K562 (cell line): Measurements from ENCODE around the gene NSMF. TPM values are rescaled to one million over a fixed set of nuclear protein-coding genes. Genes with fewer than 3 reads are reported as not detected.

Experiments
- CLOCK ChIP-seq: fragments of 250-450 bp; sonication (Bioruptor Pico); IDR thresholded peaks from 2 replicates; pipeline ENCODE4 v1.4.0; 2020; ENCODE audit warnings: mild to moderate bottlenecking, moderate library complexity, borderline replicate concordance
- E2F1 ChIP-seq: sonication (generic); formaldehyde crosslinking; IDR thresholded peaks from 2 replicates; pipeline ENCODE4 v1.8.1; 2023; ENCODE audit warnings: mild to moderate bottlenecking, missing genetic modification reagents, moderate library complexity
- L3MBTL2 ChIP-seq: fragments of 450-650 bp; IDR thresholded peaks from 2 replicates; pipeline ENCODE4 v1.6.1; 2016; ENCODE audit warnings: mild to moderate bottlenecking, moderate library complexity
- MCM2 ChIP-seq: fragments of 450-650 bp; IDR thresholded peaks from 2 replicates; pipeline ENCODE4 v1.6.1; 2017; ENCODE audit warnings: low read depth, mild to moderate bottlenecking
- NCOA6 ChIP-seq: fragments of 450-650 bp; IDR thresholded peaks from 2 replicates; pipeline ENCODE4 v1.6.1; 2017; ENCODE audit warnings: mild to moderate bottlenecking
- TCFL5 ChIP-seq: fragments of 250-450 bp; sonication (Bioruptor Pico); conservative IDR thresholded peaks from 2 replicates; pipeline ENCODE4 v1.6.1; 2021; ENCODE audit warnings: mild to moderate bottlenecking, moderate library complexity, matching md5 sums
- THRAP3 ChIP-seq: fragments of 450-650 bp; IDR thresholded peaks from 2 replicates; pipeline ENCODE4 v1.6.1; 2016; ENCODE audit warnings: mild to moderate bottlenecking, inconsistent platforms, borderline replicate concordance
- ZBTB17 ChIP-seq: fragments of 450-650 bp; formaldehyde crosslinking; IDR thresholded peaks from 2 replicates; pipeline ENCODE4 v1.4.0; 2020; ENCODE audit warnings: mild to moderate bottlenecking
- ZNF766 ChIP-seq: fragments of 200-800 bp; sonication (Bioruptor generic); conservative IDR thresholded peaks from 2 replicates; pipeline ENCODE4 v1.6.1; 2016; ENCODE audit warnings: missing genetic modification characterization, missing compliant biosample characterization
- polyA plus RNA-seq, 8 experiments: library from polyadenylated mRNA; depleted of rRNA in 4 of 8; stranded (reverse) in 5 of 8; unstranded in 3 of 8; fragments of >200 nt; fragmentation: Nextera tagmentation in 2 of 8; fragmentation: Illumina TruSeq in 1 of 8; extraction: Ambion mirVana in 2 of 8; extraction: Trizol in 1 of 8; gene quantifications; 2 replicates each; pipeline versions ENCODE4 v1.2.1 to v1.2.3, GENCODE V29; 2011 to 2014; ENCODE audit warnings: inconsistent platforms in 1 of 8, missing spikeins in 1 of 8
- total RNA-seq, 7 experiments: library from RNA; depleted of rRNA in 6 of 7; stranded (reverse); fragments of >200 nt in 6 of 7; fragmentation: Illumina TruSeq in 2 of 7; extraction: Trizol in 2 of 7; gene quantifications; 2 replicates each; pipeline versions ENCODE4 v1.2.1 to v1.2.3, GENCODE V29; 2011 to 2021; ENCODE audit warnings: low replicate concordance in 1 of 7
- TF ChIP-seq, protein P1 (sequence below): sonication (generic); formaldehyde crosslinking; IDR thresholded peaks from 2 replicates; pipeline ENCODE4 v1.8.0; 2022; ENCODE audit warnings: mild to moderate bottlenecking, missing genetic modification reagents
- TF ChIP-seq, protein P2 (sequence below): fragments of 450-650 bp; IDR thresholded peaks from 2 replicates; pipeline ENCODE4 v1.6.1; 2017; ENCODE audit warnings: antibody characterized with exemption, mild to moderate bottlenecking
- TF ChIP-seq, protein P3 (sequence below): fragments of 450-650 bp; formaldehyde crosslinking; IDR thresholded peaks from 2 replicates; pipeline ENCODE4 v1.4.0; 2020; ENCODE audit warnings: mild to moderate bottlenecking, mixed read lengths

NSMF gene
- total and polyA plus RNA-seq, 9 of the 15 experiments (the other 6 are each of a cell fraction or from before 2014, with no cell fraction given): 0.20 to 82.7 (median 29.3) TPM

- TF ChIP-seq, protein P1, sequence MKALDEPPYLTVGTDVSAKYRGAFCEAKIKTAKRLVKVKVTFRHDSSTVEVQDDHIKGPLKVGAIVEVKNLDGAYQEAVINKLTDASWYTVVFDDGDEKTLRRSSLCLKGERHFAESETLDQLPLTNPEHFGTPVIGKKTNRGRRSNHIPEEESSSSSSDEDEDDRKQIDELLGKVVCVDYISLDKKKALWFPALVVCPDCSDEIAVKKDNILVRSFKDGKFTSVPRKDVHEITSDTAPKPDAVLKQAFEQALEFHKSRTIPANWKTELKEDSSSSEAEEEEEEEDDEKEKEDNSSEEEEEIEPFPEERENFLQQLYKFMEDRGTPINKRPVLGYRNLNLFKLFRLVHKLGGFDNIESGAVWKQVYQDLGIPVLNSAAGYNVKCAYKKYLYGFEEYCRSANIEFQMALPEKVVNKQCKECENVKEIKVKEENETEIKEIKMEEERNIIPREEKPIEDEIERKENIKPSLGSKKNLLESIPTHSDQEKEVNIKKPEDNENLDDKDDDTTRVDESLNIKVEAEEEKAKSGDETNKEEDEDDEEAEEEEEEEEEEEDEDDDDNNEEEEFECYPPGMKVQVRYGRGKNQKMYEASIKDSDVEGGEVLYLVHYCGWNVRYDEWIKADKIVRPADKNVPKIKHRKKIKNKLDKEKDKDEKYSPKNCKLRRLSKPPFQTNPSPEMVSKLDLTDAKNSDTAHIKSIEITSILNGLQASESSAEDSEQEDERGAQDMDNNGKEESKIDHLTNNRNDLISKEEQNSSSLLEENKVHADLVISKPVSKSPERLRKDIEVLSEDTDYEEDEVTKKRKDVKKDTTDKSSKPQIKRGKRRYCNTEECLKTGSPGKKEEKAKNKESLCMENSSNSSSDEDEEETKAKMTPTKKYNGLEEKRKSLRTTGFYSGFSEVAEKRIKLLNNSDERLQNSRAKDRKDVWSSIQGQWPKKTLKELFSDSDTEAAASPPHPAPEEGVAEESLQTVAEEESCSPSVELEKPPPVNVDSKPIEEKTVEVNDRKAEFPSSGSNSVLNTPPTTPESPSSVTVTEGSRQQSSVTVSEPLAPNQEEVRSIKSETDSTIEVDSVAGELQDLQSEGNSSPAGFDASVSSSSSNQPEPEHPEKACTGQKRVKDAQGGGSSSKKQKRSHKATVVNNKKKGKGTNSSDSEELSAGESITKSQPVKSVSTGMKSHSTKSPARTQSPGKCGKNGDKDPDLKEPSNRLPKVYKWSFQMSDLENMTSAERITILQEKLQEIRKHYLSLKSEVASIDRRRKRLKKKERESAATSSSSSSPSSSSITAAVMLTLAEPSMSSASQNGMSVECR: no peak
- TF ChIP-seq, protein P2, sequence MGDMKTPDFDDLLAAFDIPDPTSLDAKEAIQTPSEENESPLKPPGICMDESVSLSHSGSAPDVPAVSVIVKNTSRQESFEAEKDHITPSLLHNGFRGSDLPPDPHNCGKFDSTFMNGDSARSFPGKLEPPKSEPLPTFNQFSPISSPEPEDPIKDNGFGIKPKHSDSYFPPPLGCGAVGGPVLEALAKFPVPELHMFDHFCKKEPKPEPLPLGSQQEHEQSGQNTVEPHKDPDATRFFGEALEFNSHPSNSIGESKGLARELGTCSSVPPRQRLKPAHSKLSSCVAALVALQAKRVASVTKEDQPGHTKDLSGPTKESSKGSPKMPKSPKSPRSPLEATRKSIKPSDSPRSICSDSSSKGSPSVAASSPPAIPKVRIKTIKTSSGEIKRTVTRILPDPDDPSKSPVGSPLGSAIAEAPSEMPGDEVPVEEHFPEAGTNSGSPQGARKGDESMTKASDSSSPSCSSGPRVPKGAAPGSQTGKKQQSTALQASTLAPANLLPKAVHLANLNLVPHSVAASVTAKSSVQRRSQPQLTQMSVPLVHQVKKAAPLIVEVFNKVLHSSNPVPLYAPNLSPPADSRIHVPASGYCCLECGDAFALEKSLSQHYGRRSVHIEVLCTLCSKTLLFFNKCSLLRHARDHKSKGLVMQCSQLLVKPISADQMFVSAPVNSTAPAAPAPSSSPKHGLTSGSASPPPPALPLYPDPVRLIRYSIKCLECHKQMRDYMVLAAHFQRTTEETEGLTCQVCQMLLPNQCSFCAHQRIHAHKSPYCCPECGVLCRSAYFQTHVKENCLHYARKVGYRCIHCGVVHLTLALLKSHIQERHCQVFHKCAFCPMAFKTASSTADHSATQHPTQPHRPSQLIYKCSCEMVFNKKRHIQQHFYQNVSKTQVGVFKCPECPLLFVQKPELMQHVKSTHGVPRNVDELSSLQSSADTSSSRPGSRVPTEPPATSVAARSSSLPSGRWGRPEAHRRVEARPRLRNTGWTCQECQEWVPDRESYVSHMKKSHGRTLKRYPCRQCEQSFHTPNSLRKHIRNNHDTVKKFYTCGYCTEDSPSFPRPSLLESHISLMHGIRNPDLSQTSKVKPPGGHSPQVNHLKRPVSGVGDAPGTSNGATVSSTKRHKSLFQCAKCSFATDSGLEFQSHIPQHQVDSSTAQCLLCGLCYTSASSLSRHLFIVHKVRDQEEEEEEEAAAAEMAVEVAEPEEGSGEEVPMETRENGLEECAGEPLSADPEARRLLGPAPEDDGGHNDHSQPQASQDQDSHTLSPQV: peak; percentile 97
- TF ChIP-seq E2F1 (CRISPR knock-in tag) (no peak), MCM2 (no peak), L3MBTL2 (peak; percentile 95), CLOCK (CRISPR knock-in tag) (no peak), ZBTB17 (CRISPR knock-in tag) (no peak), TCFL5 (CRISPR knock-in tag) (no peak), ZNF766 (CRISPR knock-in tag) (peak; percentile 91), THRAP3 (no peak), NCOA6 (no peak)
- TF ChIP-seq, protein P3, sequence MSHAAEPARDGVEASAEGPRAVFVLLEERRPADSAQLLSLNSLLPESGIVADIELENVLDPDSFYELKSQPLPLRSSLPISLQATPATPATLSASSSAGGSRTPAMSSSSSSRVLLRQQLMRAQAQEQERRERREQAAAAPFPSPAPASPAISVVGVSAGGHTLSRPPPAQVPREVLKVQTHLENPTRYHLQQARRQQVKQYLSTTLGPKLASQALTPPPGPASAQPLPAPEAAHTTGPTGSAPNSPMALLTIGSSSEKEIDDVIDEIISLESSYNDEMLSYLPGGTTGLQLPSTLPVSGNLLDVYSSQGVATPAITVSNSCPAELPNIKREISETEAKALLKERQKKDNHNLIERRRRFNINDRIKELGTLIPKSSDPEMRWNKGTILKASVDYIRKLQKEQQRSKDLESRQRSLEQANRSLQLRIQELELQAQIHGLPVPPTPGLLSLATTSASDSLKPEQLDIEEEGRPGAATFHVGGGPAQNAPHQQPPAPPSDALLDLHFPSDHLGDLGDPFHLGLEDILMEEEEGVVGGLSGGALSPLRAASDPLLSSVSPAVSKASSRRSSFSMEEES (CRISPR knock-in tag): peak; percentile 94
Measured at GRCh38 chr9:137482094-137482781, 23.1 kb upstream of the NSMF start (continued).
